Fibroblast of villous mesenchyme (primary cell): ENCODE measurements around the gene FRY. TPM values are rescaled to one million over a fixed set of nuclear protein-coding genes. Genes with fewer than 3 reads are reported as not detected.

Experiments used
- DNase-seq: peaks from one replicate; pipeline ENCODE4 v3.0.0-alpha.2; 2010; ENCODE audit warnings: low read depth
- H3K4me3 ChIP-seq: 2 replicates; pipeline ENCODE4 v1.5.1; 2011; ENCODE audit warnings: low read depth, mild to moderate bottlenecking, low read length
- total RNA-seq: library from RNA; depleted of rRNA; stranded (reverse); fragments of >200 nt; gene quantifications from 2 replicates; pipeline ENCODE4 v1.2.3, GENCODE V29; 2012
- TF ChIP-seq, protein P1 (sequence below): IDR thresholded peaks from 2 replicates; pipeline ENCODE4 v1.5.1; 2012; ENCODE audit warnings: low read depth, mild to moderate bottlenecking, low read length; ENCODE audit not compliant: insufficient read depth

Gene FRY
- total RNA-seq, 1 donor, result 27.2 TPM

DNA sequence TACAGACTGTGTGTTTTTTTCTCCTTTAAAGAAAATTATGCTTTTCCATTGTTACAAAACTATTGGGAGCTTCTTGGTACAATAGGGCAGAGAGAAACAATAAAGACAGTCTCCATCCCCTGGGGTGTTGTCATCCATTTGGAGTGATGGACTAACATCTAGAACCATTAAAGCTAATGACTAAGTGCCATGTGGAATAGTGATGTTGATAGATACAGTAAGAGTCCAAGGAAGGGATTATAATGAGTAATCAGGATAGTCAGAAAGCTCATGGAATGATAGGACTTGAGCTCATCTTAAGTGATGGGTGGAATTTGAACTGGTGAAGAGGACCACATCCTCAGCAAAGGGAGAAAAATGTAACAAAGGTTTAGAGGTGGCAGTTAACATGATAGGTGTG lies 24.1 kb upstream of the FRY start:
- DNase-seq, result no peak
- H3K4me3 ChIP-seq, result no peak overlapping the region
- TF ChIP-seq, protein P1, sequence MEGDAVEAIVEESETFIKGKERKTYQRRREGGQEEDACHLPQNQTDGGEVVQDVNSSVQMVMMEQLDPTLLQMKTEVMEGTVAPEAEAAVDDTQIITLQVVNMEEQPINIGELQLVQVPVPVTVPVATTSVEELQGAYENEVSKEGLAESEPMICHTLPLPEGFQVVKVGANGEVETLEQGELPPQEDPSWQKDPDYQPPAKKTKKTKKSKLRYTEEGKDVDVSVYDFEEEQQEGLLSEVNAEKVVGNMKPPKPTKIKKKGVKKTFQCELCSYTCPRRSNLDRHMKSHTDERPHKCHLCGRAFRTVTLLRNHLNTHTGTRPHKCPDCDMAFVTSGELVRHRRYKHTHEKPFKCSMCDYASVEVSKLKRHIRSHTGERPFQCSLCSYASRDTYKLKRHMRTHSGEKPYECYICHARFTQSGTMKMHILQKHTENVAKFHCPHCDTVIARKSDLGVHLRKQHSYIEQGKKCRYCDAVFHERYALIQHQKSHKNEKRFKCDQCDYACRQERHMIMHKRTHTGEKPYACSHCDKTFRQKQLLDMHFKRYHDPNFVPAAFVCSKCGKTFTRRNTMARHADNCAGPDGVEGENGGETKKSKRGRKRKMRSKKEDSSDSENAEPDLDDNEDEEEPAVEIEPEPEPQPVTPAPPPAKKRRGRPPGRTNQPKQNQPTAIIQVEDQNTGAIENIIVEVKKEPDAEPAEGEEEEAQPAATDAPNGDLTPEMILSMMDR, result no peak

DNA sequence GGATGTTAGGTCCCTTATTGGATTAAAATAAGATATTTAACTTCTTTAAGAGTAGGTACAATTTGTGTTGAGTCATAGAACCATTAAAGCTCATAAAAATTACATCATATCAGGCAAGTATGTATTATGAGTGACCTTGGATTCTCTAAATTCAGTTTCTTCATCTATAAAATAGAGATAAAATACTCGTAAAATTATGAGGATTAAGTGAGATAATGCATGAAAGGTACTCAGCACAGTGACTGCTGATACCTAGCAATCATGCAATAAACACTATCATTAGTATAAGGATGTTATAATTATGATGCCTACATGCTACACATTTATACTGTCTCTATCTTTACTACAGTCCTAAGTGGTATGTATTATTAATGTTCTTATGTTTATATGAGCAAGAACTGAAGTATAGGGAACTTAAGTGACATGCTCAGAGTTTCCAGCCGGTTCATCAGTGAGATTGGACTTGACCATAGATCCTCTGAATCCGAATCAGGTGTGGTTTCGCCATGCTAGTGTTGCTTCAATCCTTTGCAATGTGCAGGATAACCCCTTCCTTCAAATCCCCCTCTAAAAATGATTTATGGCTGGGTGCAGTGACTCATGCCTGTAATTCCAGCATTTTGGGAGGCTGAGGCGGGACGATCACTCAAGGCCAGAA lies 22.9 kb upstream of the FRY start:
- TF ChIP-seq, protein P1, result no peak
- DNase-seq, result peak; percentile 80

DNA sequence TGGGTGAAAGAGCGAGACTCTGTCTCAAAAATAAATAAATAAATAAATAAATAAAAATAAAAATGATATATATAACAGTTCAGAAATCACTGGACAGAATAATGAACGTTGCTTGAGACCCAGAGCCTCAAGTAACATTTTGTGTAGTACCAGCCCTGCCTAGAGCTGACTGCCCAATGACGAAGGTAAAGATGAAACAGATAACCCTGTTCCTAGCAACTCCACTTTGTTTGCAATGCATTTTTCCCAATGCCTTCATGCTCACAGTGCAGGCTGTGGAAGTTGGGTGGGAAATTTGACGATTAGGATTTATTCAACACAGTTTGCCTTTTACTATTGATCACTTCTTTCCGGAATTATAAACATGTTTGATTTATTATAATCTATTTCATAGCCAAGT lies 22.2 kb upstream of the FRY start:
- no peak for DNase-seq
- TF ChIP-seq, protein P1, result no peak
- H3K4me3 ChIP-seq, result no peak overlapping the region

More for the DNA sequence above, 22.9 kb upstream of the FRY start:
- no peak overlapping the region for H3K4me3 ChIP-seq

DNA sequence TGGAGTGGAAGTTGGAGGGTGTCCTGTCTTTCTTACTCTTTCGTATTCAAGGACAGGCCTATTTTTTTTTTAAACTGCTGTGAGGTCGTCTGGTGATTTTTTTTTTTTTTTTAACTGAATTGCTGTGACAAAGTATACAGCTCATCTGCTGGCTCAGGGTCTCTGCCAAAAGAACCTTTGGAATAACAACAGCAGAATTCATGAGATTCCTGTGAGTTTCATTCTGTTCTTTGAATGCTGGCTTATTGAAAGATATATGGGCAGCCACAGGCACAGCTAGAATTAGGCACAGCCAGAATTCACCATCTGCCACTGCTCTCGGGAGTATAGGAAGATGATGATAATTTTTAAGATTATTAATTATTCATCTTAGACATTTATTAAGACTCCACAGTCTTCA lies 21.4 kb upstream of the FRY start:
- DNase-seq, result no peak
- H3K4me3 ChIP-seq, result no peak overlapping the region
- TF ChIP-seq, protein P1, result no peak

DNA sequence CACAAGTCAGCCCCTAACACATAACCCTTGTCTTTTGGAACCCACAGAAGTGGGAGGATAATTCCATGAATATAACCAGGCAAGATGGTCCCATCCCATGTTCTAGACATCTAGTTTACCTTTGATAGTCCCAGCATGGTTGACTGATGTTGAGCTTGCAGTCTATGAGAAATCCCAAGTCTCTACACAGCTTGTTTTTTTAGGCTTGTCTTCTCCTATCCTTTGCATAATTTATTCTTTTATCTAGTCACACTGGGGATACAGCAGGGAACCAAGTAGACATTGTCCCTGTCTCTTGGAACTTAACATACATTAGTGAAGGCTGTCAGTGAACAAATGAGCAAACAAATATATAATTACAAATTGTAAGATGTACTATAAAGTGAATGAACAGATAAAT lies 19.6 kb upstream of the FRY start:
- TF ChIP-seq, protein P1, result no peak
- no peak for DNase-seq
- H3K4me3 ChIP-seq, result no peak overlapping the region

DNA sequence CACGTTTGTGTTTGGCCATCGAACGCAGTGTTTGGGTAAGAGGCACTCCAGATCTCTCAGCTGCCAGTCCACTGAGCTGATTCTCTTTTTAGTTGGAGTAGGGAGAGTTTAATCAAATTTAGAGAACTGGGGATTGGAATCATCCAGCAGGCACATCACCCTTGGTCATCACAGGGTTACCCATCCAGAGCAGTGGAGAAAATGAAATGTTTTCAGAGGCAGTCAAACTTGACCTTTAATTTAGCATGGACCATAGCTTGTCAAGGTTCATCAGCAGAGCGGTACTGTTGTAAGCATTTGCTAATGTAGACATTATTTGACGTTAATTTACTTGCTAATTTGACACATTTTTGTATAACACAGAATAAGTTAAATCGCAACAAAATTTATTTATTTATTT lies 18.4 kb upstream of the FRY start:
- no peak overlapping the region for H3K4me3 ChIP-seq
- TF ChIP-seq, protein P1, result no peak
- DNase-seq, result no peak

DNA sequence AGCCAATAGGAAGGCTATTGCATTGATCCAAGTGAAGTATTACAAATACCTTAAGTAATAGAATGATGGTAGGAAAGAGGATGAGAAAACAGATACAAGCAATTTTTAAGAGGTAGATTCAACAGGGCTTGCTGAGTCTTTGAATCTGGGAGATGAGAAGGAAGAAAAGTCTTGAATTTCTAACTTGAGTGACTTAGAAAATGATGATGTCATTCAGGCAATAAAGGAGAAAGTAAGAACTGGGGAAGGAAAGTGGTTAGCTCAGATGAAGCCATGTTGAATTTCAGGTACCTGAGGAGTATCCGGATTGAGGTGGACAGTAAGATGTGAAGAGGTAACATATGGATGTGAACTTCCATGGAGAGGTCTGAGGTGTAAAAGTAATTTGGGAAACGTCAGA lies 15.5 kb upstream of the FRY start:
- DNase-seq, result no peak
- no peak overlapping the region for H3K4me3 ChIP-seq
- TF ChIP-seq, protein P1, result no peak
